Measurements from ENCODE around the gene MORN5. TPM values are rescaled to one million over a fixed set of nuclear protein-coding genes. Genes with fewer than 3 reads are reported as not detected.

The MORN5 gene
- total RNA-seq, 1 donor from 2014 or later, result 0.64 TPM

DNA sequence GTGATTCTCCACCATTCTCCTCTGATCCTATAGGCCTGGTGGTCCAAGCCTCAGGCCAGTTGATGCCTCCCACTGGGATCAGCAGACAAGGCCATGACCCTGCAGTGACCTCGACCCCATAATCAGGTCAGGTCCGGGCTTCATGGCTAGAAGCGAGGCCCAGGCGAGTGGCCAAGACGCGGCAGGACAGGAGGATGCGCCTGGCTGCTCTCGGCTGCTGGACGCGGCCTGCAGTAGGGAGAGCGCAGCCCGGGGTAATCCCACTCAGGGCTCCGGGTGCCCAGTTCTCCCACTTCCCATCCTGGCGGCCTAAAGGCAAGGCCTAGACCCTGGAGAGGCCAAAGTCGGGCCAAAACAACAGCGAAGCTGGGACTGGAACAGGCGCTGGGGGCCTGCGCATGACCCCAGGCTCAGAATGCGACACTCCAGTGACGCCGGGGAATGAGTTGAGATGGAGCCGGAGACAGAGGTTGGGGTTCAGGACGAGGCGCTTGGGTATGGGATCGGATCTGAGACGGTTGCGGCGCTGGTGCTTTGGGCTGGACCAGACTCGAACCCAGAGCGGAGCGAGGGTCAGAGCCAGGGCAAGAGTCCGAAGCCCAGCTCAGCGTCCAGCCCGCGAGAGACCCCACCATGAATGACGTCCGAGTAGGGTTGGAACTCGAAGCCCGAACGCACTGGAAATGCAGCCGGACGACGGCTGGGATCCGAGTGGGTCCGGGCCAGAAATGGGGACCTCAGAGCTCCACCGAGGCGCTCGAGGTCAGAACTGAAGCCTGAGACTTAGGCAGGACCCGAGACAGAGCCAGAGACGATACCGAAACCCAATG is 65.8 kb downstream of the MORN5 start:
- H3K4me3 Mint-ChIP-seq (ENCODE audit: unreplicated experiment), result peak overlapping the region; percentile 68
- DNase-seq (ENCODE audit: low spot score), result no peak

DNA sequence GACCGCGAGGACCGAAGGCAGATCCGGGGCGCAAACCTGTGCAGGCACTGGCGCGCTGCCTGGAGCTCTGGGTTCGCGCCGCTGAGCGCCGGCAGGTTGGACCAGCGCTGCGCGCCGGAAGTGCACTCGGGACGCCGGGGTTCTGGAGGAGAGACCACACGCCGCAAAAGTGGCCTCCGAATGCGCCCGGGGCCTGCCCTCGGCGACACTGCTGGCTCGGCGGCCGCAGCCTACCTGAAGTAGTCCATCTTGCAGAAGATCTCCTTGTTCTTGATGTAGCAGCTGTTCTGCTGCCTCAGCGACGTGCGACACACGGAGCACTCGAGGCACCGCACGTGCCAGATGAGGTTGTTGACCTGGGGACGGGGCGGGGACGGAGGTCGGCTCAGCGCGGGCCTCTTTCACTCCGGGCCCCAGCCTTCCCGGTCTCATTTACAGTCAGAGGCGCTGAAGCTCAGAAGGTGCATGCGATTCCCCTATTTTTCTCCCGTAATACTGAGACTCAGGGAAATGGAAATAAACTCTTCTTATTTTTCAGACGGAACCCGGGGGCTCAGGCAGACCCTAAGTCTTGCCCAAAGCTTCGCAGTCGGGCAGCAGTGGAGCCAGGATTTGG is 66.5 kb downstream of the MORN5 start:
- H3K36me3 Mint-ChIP-seq (ENCODE audit: low read depth, unreplicated experiment), result peaks cover 14% of the 10 kb centered on the region
- H3K9me3 Mint-ChIP-seq (ENCODE audit: unreplicated experiment), result peaks cover 4% of the 10 kb centered on the region
- H3K27ac Mint-ChIP-seq (ENCODE audit: unreplicated experiment), result peak overlapping the region; percentile 39
- peaks cover 40% of the 10 kb centered on the region for H3K4me1 Mint-ChIP-seq (ENCODE audit: unreplicated experiment)
- peak overlapping the region; percentile 85 for H3K4me3 Mint-ChIP-seq (ENCODE audit: unreplicated experiment)
- H3K27me3 Mint-ChIP-seq (ENCODE audit: unreplicated experiment), result peaks cover 32% of the 10 kb centered on the region
- no peak for TF ChIP-seq CTCF (IDR thresholded peaks at IDR 0.05; ENCODE audit: unreplicated experiment)
- no peak for DNase-seq (ENCODE audit: low spot score)

More for the DNA sequence above, 65.8 kb downstream of the MORN5 start:
- Mint-ChIP-seq H3K36me3 (ENCODE audit: low read depth, unreplicated experiment) (peaks cover 14% of the 10 kb centered on the region), H3K27ac (ENCODE audit: unreplicated experiment) (no peak overlapping the region), H3K9me3 (ENCODE audit: unreplicated experiment) (peaks cover 4% of the 10 kb centered on the region), H3K27me3 (ENCODE audit: unreplicated experiment) (peaks cover 36% of the 10 kb centered on the region), H3K4me1 (ENCODE audit: unreplicated experiment) (peaks cover 45% of the 10 kb centered on the region)
- no peak for TF ChIP-seq CTCF (IDR thresholded peaks at IDR 0.05; ENCODE audit: unreplicated experiment)

DNA sequence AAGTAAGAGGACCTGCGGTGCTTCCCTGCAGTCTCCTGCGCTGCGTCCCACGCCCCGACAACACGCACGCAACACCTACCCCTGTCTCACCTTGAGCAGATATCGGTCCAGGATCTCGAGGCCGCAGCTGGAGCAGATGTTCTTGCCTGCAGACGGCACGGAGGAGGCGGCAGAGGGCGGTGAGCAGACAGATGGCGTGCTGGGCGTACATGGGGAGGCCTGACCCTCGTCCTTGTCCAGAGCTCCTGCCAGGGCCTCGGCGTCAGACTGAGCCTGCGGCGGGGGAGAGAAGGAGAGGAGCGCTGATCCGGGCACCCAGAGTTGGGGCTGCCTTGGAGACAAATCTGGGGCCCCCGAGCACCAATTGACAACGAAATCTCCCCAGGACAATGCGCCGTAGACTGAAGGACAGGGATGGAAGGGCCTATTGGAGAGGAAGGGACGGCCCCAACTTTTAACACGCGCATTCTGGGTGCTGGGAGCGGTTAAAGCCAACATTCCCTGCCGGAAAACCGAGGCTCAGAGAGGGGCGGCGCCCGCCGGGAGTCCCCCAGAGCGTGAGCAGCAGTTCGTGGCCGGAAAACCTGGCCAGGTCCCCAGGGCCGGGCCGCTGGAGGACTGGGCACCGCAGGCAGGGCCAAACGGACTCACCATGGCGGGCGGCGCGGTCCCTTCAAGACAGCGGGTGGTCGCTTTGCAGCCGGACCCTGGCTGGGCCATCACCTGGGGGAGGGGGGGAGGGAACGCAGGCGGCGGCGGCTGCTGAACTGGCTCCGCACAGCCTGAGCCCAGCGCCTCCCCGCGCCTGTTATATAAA is 67.3 kb downstream of the MORN5 start:
- peak overlapping the region; percentile 91 for H3K4me3 Mint-ChIP-seq (ENCODE audit: unreplicated experiment)
- H3K27me3 Mint-ChIP-seq (ENCODE audit: unreplicated experiment), result peaks cover 29% of the 10 kb centered on the region
- H3K27ac Mint-ChIP-seq (ENCODE audit: unreplicated experiment), result peak overlapping the region; percentile 39
- peaks cover 14% of the 10 kb centered on the region for H3K36me3 Mint-ChIP-seq (ENCODE audit: low read depth, unreplicated experiment)
- H3K9me3 Mint-ChIP-seq (ENCODE audit: unreplicated experiment), result peaks cover 4% of the 10 kb centered on the region
- no peak for TF ChIP-seq CTCF (IDR thresholded peaks at IDR 0.05; ENCODE audit: unreplicated experiment)
- DNase-seq (ENCODE audit: low spot score), result no peak
- peaks cover 34% of the 10 kb centered on the region for H3K4me1 Mint-ChIP-seq (ENCODE audit: unreplicated experiment)

DNA sequence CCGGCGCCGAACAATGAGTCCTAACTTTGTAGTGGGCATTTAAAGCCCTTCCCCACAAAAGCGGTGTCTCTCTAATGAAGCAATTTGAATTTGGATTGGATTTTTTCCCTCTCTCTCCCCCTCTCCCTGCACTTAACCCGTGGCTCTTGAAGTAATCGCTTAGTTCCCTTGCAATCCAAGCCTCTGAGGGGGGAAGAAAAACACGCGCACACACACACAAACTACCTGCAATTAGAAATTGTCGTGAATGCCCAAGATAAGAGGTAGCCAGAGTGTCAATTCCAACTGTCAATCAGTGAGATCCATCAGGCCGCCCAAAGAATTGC is 67.8 kb downstream of the MORN5 start:
- Mint-ChIP-seq H3K27me3 (ENCODE audit: unreplicated experiment) (peaks cover 25% of the 10 kb centered on the region), H3K4me1 (ENCODE audit: unreplicated experiment) (peaks cover 29% of the 10 kb centered on the region), H3K4me3 (ENCODE audit: unreplicated experiment) (peak overlapping the region; percentile 91), H3K27ac (ENCODE audit: unreplicated experiment) (peak overlapping the region; percentile 72), H3K36me3 (ENCODE audit: low read depth, unreplicated experiment) (peaks cover 14% of the 10 kb centered on the region), H3K9me3 (ENCODE audit: unreplicated experiment) (peaks cover 4% of the 10 kb centered on the region)
- no peak for DNase-seq (ENCODE audit: low spot score)
- TF ChIP-seq CTCF (IDR thresholded peaks at IDR 0.05; ENCODE audit: unreplicated experiment), result no peak

Data from endothelial cell (in vitro differentiated cells).